GM20000 (cell line): ENCODE measurements around the gene EGFLAM.

Source experiments
- DNase-seq: peaks from one replicate; pipeline ENCODE4 v3.0.0; 2012; ENCODE audit warnings: low spot score
- CTCF ChIP-seq: IDR thresholded peaks from 2 replicates; pipeline ENCODE4 v1.5.1; 2012; ENCODE audit warnings: mild to moderate bottlenecking, control low read depth; ENCODE audit errors: extremely low read depth, missing control alignments

Gene EGFLAM

GRCh38 chr5:38471709-38472108, 213.3 kb downstream of the EGFLAM start:
- TF ChIP-seq CTCF = no peak

GRCh38 chr5:38472541-38472940, 214.2 kb downstream of the EGFLAM start:
- DNase-seq = no peak
- TF ChIP-seq CTCF = no peak

More at GRCh38 chr5:38471709-38472108, 213.3 kb downstream of the EGFLAM start:
- no peak for DNase-seq

- no peak for TF ChIP-seq CTCF
- DNase-seq = no peak
Measured at GRCh38 chr5:38473008-38473407, 214.6 kb downstream of the EGFLAM start.

- no peak for TF ChIP-seq CTCF
- no peak for DNase-seq
Measured at GRCh38 chr5:38478166-38478565, 219.8 kb downstream of the EGFLAM start.

GRCh38 chr5:38478878-38479277, 220.5 kb downstream of the EGFLAM start:
- no peak for TF ChIP-seq CTCF
- no peak for DNase-seq

GRCh38 chr5:38479315-38479904, 221.1 kb downstream of the EGFLAM start:
- no peak for TF ChIP-seq CTCF
- no peak for DNase-seq

- no peak for TF ChIP-seq CTCF
- no peak for DNase-seq
Measured at GRCh38 chr5:38483805-38484398, 225.5 kb downstream of the EGFLAM start.
